Thyroid gland (tissue), 4 donors: ENCODE results near the gene AGR3.

Source experiments
- CTCF ChIP-seq, 6 experiments: fragments of 200-600 bp in 3 of 6; fragments of 450-650 bp in 3 of 6; sonication (generic) in 3 of 6; IDR thresholded peaks; one replicate each; pipeline ENCODE4 v1.5.1; 2016 to 2019; ENCODE audit warnings: antibody characterized with exemption in 6 of 6, mild to moderate bottlenecking in 2 of 6, inconsistent platforms in 1 of 6, moderate library complexity in 1 of 6
- POLR2A ChIP-seq, 2 donors: fragments of 450-650 bp; IDR thresholded peaks; one replicate each; pipeline ENCODE4 v1.6.1; 2017; ENCODE audit warnings: antibody characterized with exemption in 2 of 2, mild to moderate bottlenecking in 2 of 2, moderate library complexity in 1 of 2

GRCh38 chr7:16889305-16889704, 7.5 kb upstream of the AGR3 start:
- TF ChIP-seq CTCF (IDR thresholded peaks at IDR 0.05) (no peak), POLR2A (IDR thresholded peaks at IDR 0.05) (no peak)
